ENCODE data around the gene THOC2. TPM values are rescaled to one million over a fixed set of nuclear protein-coding genes. Genes with fewer than 3 reads are reported as not detected.

Gene THOC2
- total and polyA plus RNA-seq, 2 of the 8 experiments (the other 6 are each of a cell fraction or from before 2014, with no cell fraction given): 32.7 to 68.8 TPM

- Histone ChIP-seq H3K4me3 (ENCODE audit: extremely low read depth in 1 of 4, insufficient read depth in 2 of 4, low read depth in 3 of 4, low read length in 4 of 4) (no peak overlapping the region), H3K79me1 (ENCODE audit: low read depth, low read length) (no peaks in the 10 kb centered on the region), H4K91ac (replicated peaks; ENCODE audit: insufficient read length, low read length) (no peak overlapping the region), H4K20me1 (replicated peaks in 1 of 2; ENCODE audit: control insufficient read depth in 1 of 2, insufficient read depth in 2 of 2, low read length in 2 of 2) (no peaks in the 10 kb centered on the region), H3K4me2 (ENCODE audit: insufficient read depth in 1 of 2, low read depth in 2 of 2, low read length in 2 of 2) (no peak overlapping the region), H2BK12ac (ENCODE audit: low read depth, low read length) (no peak overlapping the region), H2AFZ (ENCODE audit: low read length) (no peak overlapping the region; the same call in 1 of the 2 replicates), H3K9ac (replicated peaks in 1 of 4; ENCODE audit: extremely low read depth in 1 of 4, low read depth in 3 of 4, low read length in 3 of 4) (no peak overlapping the region), H2AK5ac (ENCODE audit: low read depth, low read length) (no peak overlapping the region), H3K23ac (ENCODE audit: insufficient read length) (no peak overlapping the region), H3K27me3 (replicated peaks in 1 of 4; ENCODE audit: control insufficient read depth in 3 of 4, extremely low read depth in 1 of 4, insufficient read depth in 3 of 4, low read length in 3 of 4) (no peaks in the 10 kb centered on the region), H2BK5ac (ENCODE audit: low read depth, low read length) (no peak overlapping the region), H3K4me1 (replicated peaks in 1 of 4; ENCODE audit: control insufficient read depth in 3 of 4, insufficient read depth in 4 of 4, low read length in 3 of 4) (peaks cover 0 to 3% (median 0%) of the 10 kb centered on the region in 4 experiments; a peak in 2 of 7 replicates), H2BK20ac (ENCODE audit: low read length) (no peak overlapping the region), H3K18ac (ENCODE audit: extremely low read depth, low read length) (no peak overlapping the region), H4K5ac (ENCODE audit: insufficient read length, low read depth, low read length) (no peak overlapping the region), H3K56ac (replicated peaks; ENCODE audit: insufficient read length, low read depth, low read length) (no peak overlapping the region), H4K8ac (ENCODE audit: extremely low read depth, insufficient read depth, low read length) (no peak overlapping the region), H2BK15ac (ENCODE audit: low read length) (no peak overlapping the region), H3K4ac (replicated peaks; ENCODE audit: insufficient read length, low read depth, low read length) (no peak overlapping the region), H3K27ac (ENCODE audit: low read depth, low read length) (no peak overlapping the region), H3K79me2 (ENCODE audit: control insufficient read depth in 1 of 2, insufficient read depth in 2 of 2, low read length in 2 of 2) (no peaks in the 10 kb centered on the region), H3K14ac (ENCODE audit: insufficient read length) (no peak overlapping the region), H3K9me3 (ENCODE audit: insufficient read depth in 2 of 2, low read depth in 1 of 2, low read length in 1 of 2) (no peaks in the 10 kb centered on the region), H2BK120ac (replicated peaks; ENCODE audit: low read depth, low read length) (no peak overlapping the region), H3K36me3 (ENCODE audit: control insufficient read depth in 2 of 4, insufficient read depth in 4 of 4, low read length in 3 of 4) (no peaks in the 10 kb centered on the region), H3K23me2 (ENCODE audit: low read depth, low read length) (no peaks in the 10 kb centered on the region)
- ChIA-PET CTCF (ENCODE audit: partially characterized antibody) (interaction anchor here (1.0 to 1.7 kb wide), 4 partner anchors 11 to 187 kb away, joined by 3 to 4 read pairs (median 3); no protein-coding TSS in a partner anchor), POLR2A (ENCODE audit: partially characterized antibody) (interaction anchor here (1.1 kb wide), 1 partner anchor 9 kb away, joined by 3 read pairs; no protein-coding TSS in a partner anchor)
- no peak for DNase-seq (ENCODE audit: low read depth in 1 of 2, low spot score in 2 of 2)
- WGBS, 2 experiments (ENCODE audit: extremely low coverage in 1 of 2, insufficient coverage in 1 of 2, insufficient read length in 1 of 2, insufficient replicate concordance in 2 of 2, low coverage in 1 of 2, low lambda C conversion rate in 2 of 2, missing lambda C conversion rate in 1 of 2): 100% methylated on average over 3 of the region's 3 CpGs; no CpG with 5 or more reads in 1 of the 2 experiments
- TF ChIP-seq FOSL1 (IDR thresholded peaks at IDR 0.05; ENCODE audit: insufficient read depth, low read depth, low read length) (no peak), RBBP5 (IDR thresholded peaks at IDR 0.05; ENCODE audit: borderline replicate concordance, low read depth, low read length) (no peak), CHD1 (IDR thresholded peaks at IDR 0.05; ENCODE audit: low read depth, low read length) (no peak), TCF12 (IDR thresholded peaks at IDR 0.05; ENCODE audit: low read depth, low read length) (no peak), HDAC2 (IDR thresholded peaks at IDR 0.05; ENCODE audit: borderline replicate concordance in 1 of 2, low read depth in 2 of 2, low read length in 2 of 2) (no peak), SIX5 (IDR thresholded peaks at IDR 0.05; ENCODE audit: low read depth, low read length) (no peak)
- FAIRE-seq: peak; percentile 19
Measured at GRCh38 chrX:123740536-123740935, 7.7 kb upstream of the THOC2 start.
